Glomerular visceral epithelial cell (primary cell): ENCODE measurements around the gene MYL5.
A peak's percentile ranks its signal among the peaks of the same experiment; 100 is the strongest.
"Not testable (repeated sequence)": the region's sequence is repeated elsewhere in the genome, so short reads cannot be mapped to it uniquely, and the experiment has no call there.

ENCODE experiments used
- DNase-seq: peaks from one replicate; pipeline ENCODE4 v3.0.0-alpha.2; 2016; ENCODE audit errors: extremely low spot score

MYL5 gene

DNA sequence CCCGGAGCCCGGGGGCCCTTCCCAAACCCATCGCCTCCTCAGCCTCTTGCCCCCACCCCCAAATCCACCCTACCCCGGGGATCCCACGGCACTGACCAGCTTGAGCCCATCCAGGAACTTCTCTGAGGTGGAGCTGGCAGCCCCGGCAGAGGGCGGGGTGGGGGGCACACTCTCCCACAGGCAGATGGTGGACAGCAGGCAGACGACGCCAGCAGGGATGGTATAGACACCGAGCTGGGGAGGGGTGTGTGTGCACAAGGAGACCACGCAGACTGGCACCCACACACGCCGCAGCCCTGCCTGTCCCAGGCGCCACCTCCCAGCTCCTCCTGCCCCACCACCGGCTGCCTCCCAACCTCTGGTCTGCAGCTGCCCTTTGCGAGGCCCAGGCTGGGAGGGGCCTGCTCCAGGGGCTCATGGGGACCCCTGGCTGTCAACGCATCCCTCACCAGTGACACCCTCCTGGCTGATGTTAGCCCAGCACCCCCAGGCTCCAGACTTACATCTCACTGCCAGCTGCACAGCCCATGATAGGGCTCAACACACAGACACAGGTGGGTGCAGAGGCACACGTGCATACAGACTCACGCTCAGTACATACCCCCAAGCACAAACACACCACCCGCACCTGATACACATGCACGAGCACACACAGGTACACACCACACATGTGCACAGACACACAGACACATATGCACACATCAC, 10.4 kb downstream of the MYL5 start:
- no peak for DNase-seq

DNA sequence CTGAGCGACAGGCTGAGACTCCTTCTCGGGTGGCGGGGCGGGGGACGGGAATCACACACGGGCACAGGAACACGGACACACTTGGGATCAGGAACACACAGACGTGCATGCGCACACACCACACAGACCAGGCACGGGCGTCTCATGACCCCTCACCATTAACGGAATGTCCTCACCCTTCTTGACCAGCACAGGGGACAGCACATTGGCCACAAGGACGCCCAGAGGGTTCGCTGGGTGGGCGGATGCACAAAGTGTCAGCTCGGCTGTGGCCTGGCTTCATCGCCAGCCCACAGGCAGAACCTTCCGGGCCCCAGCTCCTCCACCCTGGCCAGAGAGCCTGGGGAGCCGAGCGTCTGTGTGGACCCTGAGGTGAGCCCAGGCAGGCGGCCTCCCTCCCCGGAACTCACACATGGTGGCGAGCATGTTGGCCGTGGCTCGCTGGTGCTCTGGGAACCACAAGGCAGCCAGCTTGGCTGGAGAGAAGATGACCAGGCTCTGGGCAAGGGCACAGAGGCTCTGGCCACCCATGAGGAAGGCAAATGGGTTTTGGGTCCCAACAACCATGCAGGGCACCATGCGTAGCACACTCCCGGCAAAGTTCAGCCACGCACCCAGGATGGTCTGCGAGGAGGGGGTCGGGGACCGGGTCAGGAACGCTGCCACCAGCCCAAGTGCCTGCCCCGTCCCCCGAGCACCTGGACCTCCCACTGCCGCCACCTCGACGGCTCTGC, 11.5 kb downstream of the MYL5 start:
- no peak for DNase-seq

DNA sequence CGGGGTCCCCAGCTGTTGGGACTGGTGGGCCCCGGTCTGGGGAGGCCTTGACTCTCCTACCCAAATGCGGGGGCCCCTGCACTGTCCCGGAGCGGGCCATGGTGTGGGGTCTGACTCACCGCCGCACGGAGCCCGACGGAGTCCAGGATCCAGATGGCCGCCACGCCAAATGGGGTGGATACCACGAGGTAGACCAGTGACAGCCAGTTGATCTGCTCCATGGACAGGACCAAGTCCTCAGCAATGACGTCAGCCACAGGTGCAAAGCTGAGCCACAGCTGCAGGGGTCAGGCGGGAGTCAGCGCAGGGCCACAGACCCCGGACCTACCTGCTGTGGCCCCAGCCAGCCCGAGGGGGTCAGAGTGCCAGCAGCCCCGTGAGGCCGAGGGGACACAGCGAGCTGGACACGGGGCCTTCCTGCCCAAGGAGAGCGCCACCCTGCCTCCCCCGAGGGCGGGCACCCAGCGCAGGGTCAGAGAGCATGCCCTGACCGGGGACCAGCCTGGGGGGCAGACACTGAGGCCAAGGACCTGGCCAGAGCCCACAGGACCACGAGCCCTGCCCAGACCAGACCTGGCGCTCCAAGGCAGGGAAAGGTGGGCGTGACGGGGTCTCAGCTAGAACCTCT, 12.2 kb downstream of the MYL5 start:
- no peak for DNase-seq

DNA sequence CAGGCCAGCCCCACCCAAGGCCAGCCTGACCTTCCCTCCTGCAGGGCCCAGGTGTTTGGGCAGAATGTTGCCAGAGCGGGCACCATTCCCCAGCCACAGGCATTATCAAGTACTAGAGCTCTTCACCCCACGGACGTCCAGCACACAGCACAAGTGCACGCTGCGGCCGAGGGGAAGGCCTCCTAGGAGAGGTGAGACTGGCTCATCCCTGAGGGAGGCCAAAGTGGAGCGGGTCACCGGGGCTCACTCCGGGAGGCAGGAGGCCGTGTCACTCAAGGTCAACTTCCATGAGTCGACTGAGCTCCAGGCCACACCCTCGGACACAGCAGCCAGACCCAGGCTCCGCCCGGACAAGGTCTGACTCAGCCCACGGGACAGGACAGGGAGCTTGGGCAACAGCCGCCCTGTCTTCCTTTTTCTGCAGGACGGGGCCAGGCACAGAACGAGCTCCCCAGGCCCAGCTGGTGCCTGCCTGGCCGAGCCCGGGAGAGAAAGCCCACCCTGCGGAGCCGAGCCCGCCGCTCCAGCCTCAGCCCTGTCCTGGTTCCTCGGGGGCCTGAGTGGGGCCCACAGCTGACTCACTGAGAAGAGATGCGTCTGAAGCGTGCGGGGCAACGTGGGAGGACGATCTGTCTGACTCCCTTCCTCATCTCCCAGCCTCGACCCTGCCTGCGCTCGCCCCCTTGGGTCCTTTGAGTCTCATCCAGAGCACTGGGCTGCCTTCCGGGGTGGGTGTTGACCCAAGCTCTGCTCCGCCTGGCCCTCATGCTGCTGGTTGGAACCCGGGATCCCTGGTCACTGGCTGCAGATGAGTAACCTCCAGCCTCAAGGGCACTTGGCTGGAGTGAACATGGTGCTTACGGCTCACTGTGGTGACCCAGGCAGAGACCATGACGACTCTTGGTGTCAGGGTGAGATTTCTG, 13.0 kb downstream of the MYL5 start:
- peak; percentile 91 for DNase-seq

DNA sequence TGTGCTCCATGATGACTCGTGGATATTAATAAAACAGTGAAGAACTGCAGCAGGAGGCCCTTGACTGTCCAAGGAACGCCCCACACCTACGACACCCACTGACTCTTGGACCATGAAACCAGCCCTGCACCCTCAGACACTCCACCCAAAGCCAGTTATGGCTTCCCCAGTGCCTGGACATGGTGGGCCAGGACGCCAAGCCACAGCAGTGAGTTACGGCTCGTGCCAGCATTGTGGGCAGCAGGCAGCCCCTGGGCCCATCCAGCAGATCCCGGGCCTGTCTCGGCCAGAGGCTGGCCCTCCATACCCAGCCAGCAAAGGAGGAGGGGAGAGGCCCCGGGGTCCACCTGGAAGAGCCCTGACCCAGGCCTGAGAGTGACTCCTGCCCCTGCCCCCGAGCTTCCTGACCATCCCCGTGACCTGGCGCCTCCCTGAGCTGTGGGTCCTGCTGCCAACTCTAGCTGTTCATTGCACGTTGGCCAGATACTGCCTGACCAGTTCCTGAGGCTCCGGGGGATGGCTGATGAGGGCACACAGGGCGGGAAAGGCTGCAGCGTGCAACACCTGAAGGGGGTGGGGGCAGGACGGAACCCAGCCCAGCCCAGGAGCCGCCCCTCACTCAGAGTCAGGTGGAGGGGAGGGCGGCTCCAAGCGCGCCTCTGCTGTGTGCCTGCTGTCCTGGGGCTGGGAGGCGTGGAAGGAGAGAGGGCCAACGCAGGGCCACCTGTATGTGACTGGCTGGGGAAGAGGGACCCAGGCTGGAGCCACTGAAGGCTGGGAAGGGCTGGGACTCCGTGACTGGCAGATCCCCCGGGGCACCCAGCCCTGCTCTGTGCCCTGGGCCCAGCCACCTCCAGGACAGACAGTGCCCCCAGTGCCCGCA, 13.9 kb downstream of the MYL5 start:
- DNase-seq: no peak

DNA sequence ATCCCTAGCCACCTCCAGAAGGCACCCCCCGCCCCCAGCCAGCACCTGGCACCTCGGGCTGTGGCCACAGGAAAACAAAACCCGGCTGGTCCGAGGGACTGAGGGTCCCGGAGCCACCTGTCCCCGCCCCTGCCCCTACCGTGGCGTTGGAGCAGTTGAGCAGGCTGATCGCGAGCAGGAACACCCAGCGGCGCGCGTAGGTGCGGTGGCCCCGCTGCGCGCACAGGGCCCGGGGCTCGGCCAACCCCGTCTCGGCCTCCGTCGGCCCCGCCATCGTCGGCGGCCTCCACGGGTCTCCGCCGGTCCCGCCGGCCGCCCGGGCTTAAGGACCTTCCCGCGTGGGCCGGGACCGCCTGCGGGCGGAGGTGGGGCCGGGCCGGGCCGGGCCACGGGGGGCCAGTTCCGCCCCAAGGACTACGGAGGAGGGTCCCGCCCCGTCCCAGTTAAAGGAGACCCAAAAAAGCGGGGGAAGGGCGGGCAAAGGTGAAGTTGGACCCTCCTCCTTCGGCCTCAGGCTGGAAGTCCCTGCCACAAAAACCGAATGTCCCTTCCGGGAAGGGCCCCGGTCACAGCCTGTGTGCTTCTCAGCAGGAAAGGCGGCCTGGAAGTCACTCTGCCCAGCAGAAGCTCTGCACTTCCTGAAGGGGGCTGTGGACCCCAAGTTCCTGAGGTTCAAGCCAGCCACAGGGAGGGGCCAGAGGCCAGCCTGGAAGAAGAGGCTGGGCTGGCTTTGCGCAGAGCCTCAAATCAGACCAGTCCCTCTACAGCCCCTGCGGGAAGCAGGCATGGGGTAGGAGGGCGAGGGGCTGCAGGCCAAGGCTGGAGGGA, 14.7 kb downstream of the MYL5 start, which contains the start of gene SLC49A3:
Gene SLC49A3 (minus strand): TSS at position 298 of the 828 bp plus-strand sequence. CDS start 24 bp downstream, at position 274.
- DNase-seq: no peak

DNA sequence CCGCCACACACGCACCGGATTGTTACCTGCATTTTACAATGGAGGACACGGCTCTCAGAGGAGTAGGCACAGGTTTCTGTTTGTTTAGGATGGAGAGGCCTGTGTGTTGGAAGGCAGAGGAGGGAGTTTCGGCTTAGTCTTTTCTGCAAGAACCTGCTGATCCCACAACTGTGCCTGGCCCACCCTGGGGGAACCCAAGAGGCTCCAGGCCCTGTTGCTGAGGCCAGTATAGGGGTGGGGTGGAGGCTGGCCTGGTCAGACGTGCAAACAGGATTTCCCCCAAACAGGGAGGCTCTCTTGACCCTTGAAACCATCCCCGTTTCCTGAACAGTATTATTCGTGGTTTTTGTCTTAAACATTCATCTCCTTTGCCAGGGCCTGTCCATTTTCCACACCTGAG, 15.4 kb downstream of the MYL5 start:
- no peak for DNase-seq

DNA sequence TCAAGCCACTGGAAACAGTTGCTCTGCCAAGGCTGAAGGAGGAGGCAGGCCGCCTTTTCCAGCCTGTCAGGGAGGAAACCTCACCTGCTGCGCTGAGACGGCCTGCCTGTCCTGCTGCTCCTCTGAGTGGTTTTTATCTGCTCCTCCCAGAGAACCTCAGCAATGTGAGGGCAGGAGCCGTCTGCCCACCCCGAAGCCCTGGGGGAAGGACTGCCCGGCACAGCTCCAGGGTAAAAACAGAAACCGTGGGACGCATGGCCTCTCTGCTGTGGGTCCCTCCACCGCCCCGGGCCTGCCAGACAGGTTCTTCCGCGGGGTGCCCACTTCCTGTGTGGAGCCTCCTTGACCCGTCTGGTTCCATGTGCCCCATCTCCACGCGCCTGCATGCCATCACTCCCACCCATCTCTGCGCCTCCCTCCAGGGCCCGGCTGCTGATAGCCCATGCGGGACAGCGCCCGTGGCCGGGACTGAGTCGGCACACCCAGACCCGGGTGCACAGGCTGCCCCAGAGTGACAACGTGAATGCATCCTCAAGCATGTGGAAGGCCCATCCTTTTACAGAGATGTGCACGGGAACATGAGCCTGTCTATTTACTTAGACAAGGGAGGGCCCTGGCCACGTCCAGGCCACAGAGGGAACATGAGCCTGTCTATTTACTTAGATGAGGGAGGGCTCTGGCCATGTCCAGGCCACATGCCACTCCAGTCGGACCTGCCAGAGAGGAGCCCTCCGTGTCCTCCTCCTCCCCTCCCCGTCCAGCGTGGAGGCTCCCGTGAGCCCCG, 18.6 kb downstream of the MYL5 start:
- no peak for DNase-seq

DNA sequence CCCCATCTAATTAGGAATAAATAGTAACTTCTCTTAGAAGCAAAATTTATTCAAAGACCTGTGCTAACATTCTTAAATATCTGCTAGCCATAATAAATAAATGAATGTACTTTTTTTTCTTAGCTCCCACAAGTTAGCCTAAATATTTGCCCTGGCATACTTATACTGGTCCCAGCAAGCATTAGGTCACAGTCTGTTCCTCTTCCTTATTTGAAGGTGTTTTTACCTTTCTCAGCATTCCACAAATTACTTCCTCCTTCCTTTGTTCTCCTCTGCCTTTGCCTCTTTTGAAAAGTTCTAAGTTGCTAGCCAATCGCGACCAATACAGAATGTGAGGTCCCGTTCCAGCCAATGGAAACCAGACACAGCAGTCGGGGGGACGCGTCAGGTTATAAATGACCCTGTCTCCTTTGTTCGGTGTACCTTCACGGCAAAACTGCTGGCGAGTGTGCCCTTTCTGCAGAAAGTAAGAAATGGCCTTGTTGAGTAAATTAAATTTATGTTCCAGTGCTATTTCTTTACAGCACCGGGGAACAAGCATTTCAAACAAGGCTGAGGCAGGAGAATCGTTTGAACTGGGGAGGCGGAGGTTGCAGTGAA, 20.1 kb downstream of the MYL5 start:
- DNase-seq: not testable (repeated sequence)

DNA sequence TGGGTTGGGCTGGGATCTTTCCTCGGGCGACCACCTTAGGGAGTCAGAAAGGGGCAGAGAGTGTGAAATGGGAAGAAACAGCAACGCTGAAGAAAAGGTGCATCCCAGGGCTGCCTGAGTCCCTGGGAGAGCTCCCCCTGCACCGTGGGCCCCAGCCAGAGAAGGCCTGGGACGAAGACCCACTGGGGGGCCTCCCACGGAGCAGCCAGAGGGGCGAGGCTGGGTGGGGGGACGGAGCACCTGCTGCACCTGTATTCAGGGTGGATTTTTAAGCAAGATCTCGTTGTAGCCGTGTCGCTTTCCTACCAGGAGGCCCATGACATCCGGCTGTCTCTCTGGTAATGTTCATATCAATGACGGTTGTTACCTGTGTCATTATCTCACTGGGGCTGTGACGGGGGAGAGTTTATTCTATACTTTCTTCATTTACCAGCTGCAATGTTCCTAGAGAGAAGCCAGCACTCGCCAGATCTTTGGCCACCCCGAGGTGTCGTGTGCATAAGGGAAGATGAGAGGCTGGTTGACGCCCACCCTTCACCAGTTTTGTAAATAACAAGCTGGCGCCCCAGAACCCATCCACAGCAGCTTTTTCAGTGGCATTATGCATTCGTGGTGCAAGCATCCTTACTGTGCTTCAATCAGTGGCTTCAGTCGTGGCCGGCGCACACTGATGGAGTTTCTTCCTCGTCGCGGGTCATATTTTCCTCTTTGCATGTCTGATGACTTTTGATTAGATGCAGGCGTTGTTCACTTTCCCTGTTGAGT, 25.7 kb downstream of the MYL5 start:
- DNase-seq: no peak

DNA sequence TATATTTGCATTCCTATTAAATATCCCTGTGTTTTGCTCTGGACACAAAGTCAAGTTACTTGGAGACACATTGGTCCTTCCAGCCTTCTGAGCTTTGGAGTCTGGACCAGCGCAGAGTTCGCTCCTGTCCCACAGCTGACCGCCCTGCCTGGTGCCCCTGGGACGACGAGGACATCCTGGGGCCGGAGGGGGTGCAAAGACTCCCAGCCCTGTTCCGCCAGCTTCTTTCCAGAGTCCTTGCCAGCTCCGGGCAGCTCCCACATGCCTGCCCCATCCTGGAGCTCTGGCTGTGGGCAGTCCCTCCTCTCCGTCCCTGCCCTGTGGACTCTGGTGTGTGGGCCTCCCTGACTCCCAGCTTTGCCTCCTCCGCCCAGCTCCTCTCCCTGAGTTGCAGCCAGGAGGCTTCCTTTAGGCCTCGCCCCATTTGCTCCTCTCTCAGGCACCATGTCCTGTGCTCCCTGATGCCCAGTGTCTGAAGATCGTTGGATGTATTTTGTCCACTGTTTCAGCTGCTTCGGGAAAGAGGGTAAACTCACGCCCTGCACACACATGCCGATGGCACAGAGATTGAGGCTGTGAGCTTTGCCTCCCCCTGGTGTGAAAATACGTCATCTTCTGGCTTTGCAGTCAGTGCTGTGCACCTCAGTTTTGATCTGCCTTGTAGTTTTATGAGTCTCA, 26.4 kb downstream of the MYL5 start:
- no peak for DNase-seq

DNA sequence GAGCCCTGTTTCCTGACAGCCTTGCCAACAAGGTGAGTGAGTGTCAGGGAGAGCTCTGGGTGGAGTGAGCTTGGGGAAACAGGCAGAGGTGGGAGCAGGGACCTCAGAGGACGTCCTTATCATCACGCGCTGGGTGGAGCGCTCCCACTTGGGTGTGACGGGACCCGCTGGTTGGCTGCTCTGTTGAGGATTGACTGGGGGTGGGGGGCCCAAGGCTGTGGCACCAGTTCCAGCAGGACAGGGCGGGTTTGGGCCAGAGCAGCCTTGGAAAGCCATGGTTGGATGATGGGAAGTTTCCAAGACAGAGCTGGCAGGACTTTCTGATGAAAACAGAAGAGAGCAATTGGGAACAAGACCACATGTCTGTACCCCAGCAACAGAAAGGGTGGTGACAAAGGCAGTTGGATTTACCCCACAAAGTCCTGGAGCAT, 28.3 kb downstream of the MYL5 start:
- no peak for DNase-seq

DNA sequence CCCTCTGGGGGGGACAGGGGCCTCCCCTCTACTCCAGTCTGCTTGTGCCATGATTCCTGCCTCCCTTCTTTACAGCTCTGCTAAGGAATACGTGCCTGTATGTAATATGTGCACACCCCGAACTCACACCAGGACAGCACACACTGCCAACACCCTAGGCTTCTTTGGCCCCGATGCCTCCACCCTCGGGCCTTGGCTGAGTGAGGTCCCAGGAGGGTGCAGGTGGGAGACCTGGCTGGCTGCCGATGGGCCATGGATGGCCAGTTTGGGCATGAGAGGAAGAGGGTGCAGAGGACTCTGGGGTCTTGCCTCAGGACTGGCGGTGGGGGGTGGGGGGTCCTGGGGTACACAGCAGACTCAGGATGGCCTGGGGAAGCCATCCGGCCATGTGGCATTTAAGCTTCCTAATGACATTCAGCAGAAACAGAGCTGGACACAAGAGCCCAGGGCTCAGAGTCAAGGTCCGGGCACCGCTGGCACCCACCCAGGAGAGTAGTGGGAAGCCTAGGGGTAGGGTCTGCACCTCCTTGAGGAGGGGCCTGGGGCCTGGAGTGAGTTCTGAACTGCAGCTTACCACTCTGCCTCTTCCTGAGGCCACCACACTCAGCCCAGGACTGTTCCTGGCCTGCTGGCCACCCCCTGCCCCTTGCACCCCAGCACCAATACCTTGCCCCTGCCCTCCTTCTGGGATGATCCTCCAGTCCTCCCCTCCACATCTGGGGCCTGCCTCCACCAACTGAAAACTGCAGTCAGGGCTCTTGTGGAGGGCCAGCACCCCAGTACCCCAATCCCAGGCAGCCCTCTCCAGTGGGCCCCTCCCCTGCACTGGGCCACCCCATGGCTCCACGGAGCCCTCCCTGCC, 29.2 kb downstream of the MYL5 start:
- DNase-seq: no peak

DNA sequence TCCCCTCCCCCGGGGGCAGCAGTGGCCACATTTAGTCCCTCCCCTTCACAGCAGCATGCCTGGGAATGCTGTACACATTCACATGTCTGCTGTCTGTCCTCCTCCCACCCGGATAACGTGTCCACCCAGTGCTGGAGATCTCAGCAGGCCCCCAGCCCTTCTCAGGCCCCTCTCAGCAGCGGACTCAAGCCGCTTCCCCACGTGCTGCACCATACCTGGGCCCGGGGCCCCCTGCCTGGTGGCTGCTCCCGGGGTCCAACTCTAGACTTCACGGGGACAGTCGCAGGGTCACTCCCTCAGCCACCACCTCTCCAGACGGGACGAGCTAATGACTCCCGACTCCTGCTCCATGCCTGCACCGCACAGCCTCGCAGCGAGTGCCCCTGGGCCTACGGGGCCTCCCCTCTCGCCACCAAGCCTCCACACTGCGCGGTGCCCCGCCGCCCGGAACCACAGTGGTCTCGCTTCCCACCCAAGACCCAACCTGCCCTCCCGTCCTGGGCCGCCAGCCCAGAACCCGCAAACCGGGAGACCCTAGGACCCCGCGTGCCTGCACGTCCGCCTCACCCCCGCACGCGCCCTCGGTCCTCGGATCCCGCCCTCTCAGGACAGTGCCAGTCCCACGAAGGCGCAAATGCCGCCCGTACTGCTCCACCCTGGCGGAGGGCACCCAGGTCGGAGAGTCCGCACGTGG, 30.0 kb downstream of the MYL5 start:
- no peak for DNase-seq

DNA sequence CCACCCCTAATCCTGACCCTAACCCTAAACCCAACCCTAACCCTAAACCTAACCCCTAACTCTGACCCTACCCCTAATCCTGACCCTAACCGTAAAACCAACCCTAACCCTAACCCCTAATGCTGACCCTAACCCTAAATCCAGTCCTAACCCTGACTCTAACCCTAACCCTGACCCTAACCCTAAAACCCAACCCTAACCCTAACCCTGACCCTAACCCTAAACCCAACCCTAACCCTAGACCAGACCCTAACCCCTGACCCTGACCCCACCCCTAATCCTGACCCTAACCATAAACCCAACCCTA, 30.6 kb downstream of the MYL5 start:
- DNase-seq: no peak
